Mucosa of descending colon (tissue), 3 donors: ENCODE results near the gene TEP1. TPM values are rescaled to one million over a fixed set of nuclear protein-coding genes. Genes with fewer than 3 reads are reported as not detected.

Experiments
- ATAC-seq: fragments of 200-7000 bp; cut with Tn5 transposase; one replicate; pipeline ENCODE4 v1.9.1; 2020; ENCODE audit warnings: mild to moderate bottlenecking, moderate library complexity
- DNase-seq, 3 donors: peaks; one replicate each; pipeline ENCODE4 v3.0.0-alpha.2; 2020
- H3K36me3 ChIP-seq: fragments of 200-600 bp; one replicate; pipeline ENCODE4 v1.8.0; 2021; ENCODE audit warnings: low read depth, mild to moderate bottlenecking
- H3K4me1 ChIP-seq: fragments of 200-600 bp; one replicate; pipeline ENCODE4 v1.8.0; 2021; ENCODE audit warnings: low read depth, mild to moderate bottlenecking
- H3K4me3 ChIP-seq: fragments of 200-600 bp; one replicate; pipeline ENCODE4 v1.8.0; 2021; ENCODE audit warnings: mild to moderate bottlenecking
- H3K9me3 ChIP-seq: fragments of 200-600 bp; one replicate; pipeline ENCODE4 v1.8.0; 2021; ENCODE audit warnings: mild to moderate bottlenecking
- intact Hi-C, 2 donors: fragments of 100-400 bp; cut with DNase I in 1 of 2; cut with micrococcal nuclease in 1 of 2; formaldehyde crosslinking; loops; one replicate each; pipeline versions ENCODE4 v1.11.0 to v1.11.1; 2022; cut with DNase I, micrococcal nuclease
- total RNA-seq, 3 donors: library from RNA; stranded (reverse); fragmentation: NEBNext Ultra II Directional in 2 of 3; extraction: Animal tissue kit (Norgen Biotek cat#: 25700) in 2 of 3; gene quantifications; one replicate each; pipeline versions ENCODE4 v1.2.1 to v1.2.4, GENCODE V29; 2021 to 2023
- TF ChIP-seq, protein P1 (sequence below): fragments of 200-600 bp; IDR thresholded peaks from one replicate; pipeline ENCODE4 v1.8.0; 2022; ENCODE audit warnings: antibody characterized with exemption, mild to moderate bottlenecking
- donor health status: DM: no; HTN: no; CAD: no; lungs with moderate emphysema.
- donor health status: DM: no; HTN: no; CAD: no.
- donor health status: DM: no; HTN: yes; CAD: no.

Gene TEP1
- total RNA-seq, 3 donors from 2014 or later: 68.7 to 121 (median 85.8) TPM

DNA sequence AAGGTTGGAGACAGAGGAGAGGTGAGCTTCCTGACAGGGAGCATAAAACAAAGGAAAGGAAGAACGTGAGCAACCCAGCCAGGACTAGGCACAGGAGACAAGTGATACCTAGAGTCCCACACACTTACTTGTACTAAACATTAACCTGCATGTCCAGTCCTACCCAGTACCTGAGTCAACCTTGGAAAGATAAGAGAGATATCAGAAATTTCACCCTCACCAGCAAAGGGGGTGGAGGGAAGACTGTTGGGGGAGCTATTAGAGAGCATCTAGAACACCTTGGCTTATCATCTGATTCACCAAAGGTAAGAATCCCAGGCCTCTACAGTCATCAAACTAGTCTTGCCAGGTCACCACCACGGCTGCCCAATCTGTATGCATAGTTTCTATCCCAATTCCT, 11.6 kb upstream of the TEP1 start:
- no peaks in the 10 kb centered on the region for H3K36me3 ChIP-seq
- no peak overlapping the region for H3K4me3 ChIP-seq
- ATAC-seq (no peak), DNase-seq (no peak)
- H3K4me1 ChIP-seq: peaks cover 8% of the 10 kb centered on the region
- TF ChIP-seq, protein P1, sequence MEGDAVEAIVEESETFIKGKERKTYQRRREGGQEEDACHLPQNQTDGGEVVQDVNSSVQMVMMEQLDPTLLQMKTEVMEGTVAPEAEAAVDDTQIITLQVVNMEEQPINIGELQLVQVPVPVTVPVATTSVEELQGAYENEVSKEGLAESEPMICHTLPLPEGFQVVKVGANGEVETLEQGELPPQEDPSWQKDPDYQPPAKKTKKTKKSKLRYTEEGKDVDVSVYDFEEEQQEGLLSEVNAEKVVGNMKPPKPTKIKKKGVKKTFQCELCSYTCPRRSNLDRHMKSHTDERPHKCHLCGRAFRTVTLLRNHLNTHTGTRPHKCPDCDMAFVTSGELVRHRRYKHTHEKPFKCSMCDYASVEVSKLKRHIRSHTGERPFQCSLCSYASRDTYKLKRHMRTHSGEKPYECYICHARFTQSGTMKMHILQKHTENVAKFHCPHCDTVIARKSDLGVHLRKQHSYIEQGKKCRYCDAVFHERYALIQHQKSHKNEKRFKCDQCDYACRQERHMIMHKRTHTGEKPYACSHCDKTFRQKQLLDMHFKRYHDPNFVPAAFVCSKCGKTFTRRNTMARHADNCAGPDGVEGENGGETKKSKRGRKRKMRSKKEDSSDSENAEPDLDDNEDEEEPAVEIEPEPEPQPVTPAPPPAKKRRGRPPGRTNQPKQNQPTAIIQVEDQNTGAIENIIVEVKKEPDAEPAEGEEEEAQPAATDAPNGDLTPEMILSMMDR: no peak
- intact Hi-C loops: no loop called here
- no peaks in the 10 kb centered on the region for H3K9me3 ChIP-seq

DNA sequence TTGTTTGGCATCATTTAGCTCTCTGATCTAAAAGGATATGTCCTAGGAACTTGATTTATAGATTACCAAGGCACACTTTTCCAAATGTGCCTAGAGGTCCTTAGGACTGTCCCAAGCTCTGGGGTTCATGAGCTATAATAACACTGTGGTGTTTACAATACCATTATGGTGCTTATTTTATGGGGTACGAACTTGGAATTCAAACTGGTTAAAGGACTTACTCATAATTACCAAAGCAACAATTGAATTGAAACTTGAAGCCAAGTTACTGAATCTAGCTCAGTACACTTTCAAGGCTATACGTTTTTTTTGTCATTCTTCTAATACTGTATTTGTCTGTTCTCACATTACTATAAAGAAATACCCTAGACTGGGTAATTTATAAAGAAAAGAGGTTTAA, 9.6 kb upstream of the TEP1 start:
- DNase-seq (no peak), ATAC-seq (no peak)
- intact Hi-C loops: no loop called here
- Histone ChIP-seq H3K4me3 (no peak overlapping the region), H3K4me1 (peaks cover 24% of the 10 kb centered on the region), H3K9me3 (no peaks in the 10 kb centered on the region), H3K36me3 (no peaks in the 10 kb centered on the region)
- TF ChIP-seq, protein P1: no peak

DNA sequence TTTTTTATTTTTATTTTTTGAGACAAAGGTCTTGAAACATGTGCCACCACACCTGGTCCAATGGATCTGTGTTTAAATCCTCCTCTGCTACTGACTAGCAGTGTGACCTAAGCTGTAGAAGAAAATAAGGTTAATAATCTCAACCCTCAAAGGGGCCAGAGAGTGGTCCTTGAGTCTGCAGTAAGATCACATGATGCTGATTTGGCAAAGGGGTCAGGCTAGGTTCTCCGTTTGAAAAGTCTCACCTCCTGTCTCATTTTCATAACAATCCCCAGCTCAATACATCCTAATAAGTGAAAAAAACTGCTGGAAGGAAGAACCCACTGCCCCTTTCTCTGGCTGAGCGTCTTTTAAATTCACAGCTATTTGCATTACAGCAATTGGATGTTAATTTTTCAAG, 8.0 kb upstream of the TEP1 start:
- Histone ChIP-seq H3K36me3 (no peaks in the 10 kb centered on the region), H3K9me3 (no peaks in the 10 kb centered on the region), H3K4me3 (no peak overlapping the region), H3K4me1 (peaks cover 39% of the 10 kb centered on the region)
- intact Hi-C loops: no loop called here
- ATAC-seq (no peak), DNase-seq (no peak)
- TF ChIP-seq, protein P1: no peak

DNA sequence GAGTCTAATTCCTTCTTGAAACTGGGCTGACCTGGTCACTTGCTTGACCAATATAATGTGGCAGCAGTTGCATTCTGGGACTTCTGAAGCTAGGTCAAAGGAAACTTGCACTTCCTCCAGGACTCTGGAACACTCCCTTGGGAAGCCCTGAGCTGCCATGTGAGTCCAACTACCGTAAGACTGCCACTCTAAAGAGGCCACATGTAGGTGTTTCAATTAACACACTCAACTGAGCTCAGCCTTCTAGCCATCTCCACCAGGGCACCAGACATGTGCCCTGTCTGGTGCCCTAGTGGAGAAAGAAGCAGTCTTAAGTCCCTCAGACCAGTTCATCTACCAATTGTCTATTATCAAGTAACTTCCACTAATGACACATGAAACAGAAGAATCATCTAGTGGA, 6.1 kb upstream of the TEP1 start:
- intact Hi-C loops: loop anchor here in 1 of 2 donors (5.0 kb wide), 2 partner anchors 43 to 188 kb away; partner anchors contain the start of gene PIP4P1
- ATAC-seq (peak; percentile 37), DNase-seq (peak in 1 of 3 donors; percentile 47)
- TF ChIP-seq, protein P1: no peak
- H3K9me3 ChIP-seq: no peaks in the 10 kb centered on the region
- peaks cover 51% of the 10 kb centered on the region for H3K4me1 ChIP-seq
- H3K36me3 ChIP-seq: no peaks in the 10 kb centered on the region
- no peak overlapping the region for H3K4me3 ChIP-seq

DNA sequence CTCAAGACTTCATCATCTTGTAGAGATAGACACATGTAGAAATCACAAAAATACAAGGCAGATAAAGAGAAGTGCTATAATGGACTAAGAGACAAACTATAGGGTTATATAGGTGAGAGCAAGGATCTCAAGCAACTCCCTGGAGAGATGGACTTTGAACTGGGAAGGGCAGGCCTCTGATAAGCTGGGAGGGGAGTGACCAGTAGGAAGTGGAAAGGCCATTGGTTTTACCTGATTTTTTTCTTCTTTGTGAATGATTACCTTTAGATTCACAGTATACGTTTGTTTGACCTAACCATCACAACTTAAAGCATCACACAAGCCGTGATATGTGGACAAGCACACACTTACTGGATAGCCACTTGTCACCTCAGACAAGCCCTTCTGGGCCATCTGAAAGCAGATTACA, 5.2 kb upstream of the TEP1 start:
- no peak overlapping the region for H3K4me3 ChIP-seq
- no peaks in the 10 kb centered on the region for H3K36me3 ChIP-seq
- intact Hi-C loops: loop anchor here in 1 of 2 donors (5.0 kb wide), 2 partner anchors 44 to 189 kb away; partner anchors contain the start of gene PIP4P1
- H3K4me1 ChIP-seq: peaks cover 56% of the 10 kb centered on the region
- peak; percentile 83 for ATAC-seq
- no peaks in the 10 kb centered on the region for H3K9me3 ChIP-seq
- peak in 2 of 3 donors; percentile 42 to 80 for DNase-seq
- TF ChIP-seq, protein P1: no peak
